ENCODE results near the gene C19orf73.
A peak's percentile ranks its signal among the peaks of the same experiment; 100 is the strongest.

C19orf73 gene

GRCh38 chr19:49098795-49099194 lies 20.1 kb downstream of the C19orf73 start:
- DNase-seq = no peak

GRCh38 chr19:49097453-49098288 lies 21.3 kb downstream of the C19orf73 start:
- DNase-seq = peak; percentile 62

GRCh38 chr19:49094505-49095482 lies 24.1 kb downstream of the C19orf73 start:
- DNase-seq = no peak

GRCh38 chr19:49092686-49093085 lies 26.3 kb downstream of the C19orf73 start:
- DNase-seq = no peak

GRCh38 chr19:49091391-49092038 lies 27.4 kb downstream of the C19orf73 start:
- DNase-seq = no peak

GRCh38 chr19:49086296-49086695 lies 32.6 kb downstream of the C19orf73 start:
- DNase-seq = no peak

GRCh38 chr19:49085868-49086232 lies 33.1 kb downstream of the C19orf73 start:
- DNase-seq = no peak

GRCh38 chr19:49085020-49085867 lies 33.7 kb downstream of the C19orf73 start, which contains the start of gene SNRNP70:
Gene SNRNP70 (plus strand): TSS chr19:49085451. CDS start chr19:49086415, 964 bp downstream.
- DNase-seq = peak; percentile 100

GRCh38 chr19:49084206-49085019 lies 34.5 kb downstream of the C19orf73 start:
- DNase-seq = no peak

- no peak for DNase-seq
Measured at GRCh38 chr19:49081273-49081672, 37.7 kb downstream of the C19orf73 start.

- DNase-seq = no peak
Measured at GRCh38 chr19:49080392-49080791, 38.6 kb downstream of the C19orf73 start.

GRCh38 chr19:49074869-49075268 lies 44.1 kb downstream of the C19orf73 start:
- peak; percentile 37 for DNase-seq

GRCh38 chr19:49073514-49074378 lies 45.2 kb downstream of the C19orf73 start:
- no peak for DNase-seq

- no peak for DNase-seq
Measured at GRCh38 chr19:49071860-49072547, 46.9 kb downstream of the C19orf73 start.

- no peak for DNase-seq
Measured at GRCh38 chr19:49070416-49070815, 48.5 kb downstream of the C19orf73 start.

GRCh38 chr19:49069026-49069425 lies 49.9 kb downstream of the C19orf73 start:
- DNase-seq = no peak

Data from fibroblast of skin of abdomen (primary cell).